Stimulated activated CD4-positive, alpha-beta T cell treated with anti-CD3 and anti-CD28 coated beads, Interleukin-15, amount 100 ng/mL, for 24 hours (primary cell): Measurements from ENCODE around the gene FOXS1.

Source experiments
- DNase-seq: peaks from one replicate; pipeline ENCODE4 v3.0.0-alpha.2; 2020

The FOXS1 gene

DNA sequence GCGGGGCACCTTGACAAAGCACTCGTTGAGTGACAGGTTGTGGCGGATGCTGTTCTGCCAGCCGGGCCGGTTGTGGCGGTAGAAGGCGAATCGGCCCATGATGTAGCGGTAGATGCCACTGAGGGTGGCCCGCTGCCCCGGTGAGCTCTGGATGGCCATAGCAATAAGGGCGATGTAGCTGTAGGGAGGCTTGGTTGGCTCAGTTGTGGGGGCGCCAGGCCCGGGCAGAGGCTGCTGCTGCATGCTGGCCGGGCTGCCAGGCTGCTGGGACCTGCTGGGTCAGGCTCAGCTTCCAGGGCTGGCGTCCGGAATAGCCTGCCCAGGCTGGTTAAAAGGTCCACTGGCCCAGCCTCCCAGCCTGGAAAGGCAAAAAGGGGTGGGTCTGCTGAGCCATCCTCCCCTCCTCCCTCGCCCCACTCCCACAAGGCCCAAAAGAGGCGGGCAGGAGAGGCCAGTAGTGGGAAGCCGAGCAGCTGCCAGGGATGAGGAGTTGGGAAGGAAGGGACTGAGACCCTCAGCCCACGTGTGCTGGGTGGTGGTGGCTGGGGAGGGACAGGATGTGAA is at the start of gene FOXS1:
Gene FOXS1 (minus strand): TSS at position 305 of the 564 bp plus-strand sequence. CDS start 62 bp downstream, at position 243.
- no peak for DNase-seq

- no peak for DNase-seq
Measured at GRCh38 chr20:31890646-31891045, 45.2 kb upstream of the FOXS1 start.

GRCh38 chr20:31883829-31884228 is 38.4 kb upstream of the FOXS1 start:
- DNase-seq: no peak

- DNase-seq: no peak
Measured at GRCh38 chr20:31881945-31882344, 36.5 kb upstream of the FOXS1 start.

DNA sequence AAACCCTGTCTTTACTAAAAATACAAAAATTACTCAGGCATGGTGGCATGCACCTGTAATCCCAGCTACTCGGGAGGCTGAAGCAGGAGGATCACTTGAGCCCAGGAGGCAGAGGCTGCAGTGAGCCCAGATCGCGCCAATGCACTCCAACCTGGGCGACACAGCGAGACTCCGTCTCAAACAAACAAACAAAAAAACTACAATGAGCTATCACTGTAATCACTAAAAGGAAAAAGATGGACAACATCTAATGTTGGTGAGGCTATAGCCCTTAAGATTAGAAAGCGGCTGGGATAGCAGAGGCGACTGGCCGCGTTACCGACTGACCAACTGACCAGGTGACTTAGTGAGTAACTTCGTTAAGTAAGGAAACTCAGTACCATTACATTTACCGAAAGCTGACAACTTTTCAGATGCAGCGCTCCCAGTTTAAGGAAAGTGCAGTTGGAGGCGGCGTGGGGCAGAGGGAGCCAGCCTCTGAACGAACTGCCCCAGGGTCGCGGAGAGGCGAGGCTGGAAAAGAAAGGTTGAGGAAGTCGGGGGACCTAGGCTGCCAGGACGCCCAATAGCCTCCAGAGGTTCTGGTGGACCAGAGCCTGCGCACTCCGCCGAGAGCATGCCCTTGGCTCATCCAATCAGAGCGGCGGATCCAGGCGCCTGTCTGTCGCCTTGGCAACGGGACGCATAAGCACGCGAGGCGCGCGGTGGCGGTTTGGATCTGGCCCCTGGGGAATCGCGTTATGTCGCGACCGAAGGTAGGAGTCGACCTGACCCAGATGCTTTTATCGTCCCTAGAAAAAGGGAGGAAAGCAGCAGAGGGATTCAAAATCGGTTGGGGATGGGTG is 34.0 kb upstream of the FOXS1 start:
- peak; percentile 93 for DNase-seq

GRCh38 chr20:31877684-31878083 is 32.3 kb upstream of the FOXS1 start:
- DNase-seq: no peak

DNA sequence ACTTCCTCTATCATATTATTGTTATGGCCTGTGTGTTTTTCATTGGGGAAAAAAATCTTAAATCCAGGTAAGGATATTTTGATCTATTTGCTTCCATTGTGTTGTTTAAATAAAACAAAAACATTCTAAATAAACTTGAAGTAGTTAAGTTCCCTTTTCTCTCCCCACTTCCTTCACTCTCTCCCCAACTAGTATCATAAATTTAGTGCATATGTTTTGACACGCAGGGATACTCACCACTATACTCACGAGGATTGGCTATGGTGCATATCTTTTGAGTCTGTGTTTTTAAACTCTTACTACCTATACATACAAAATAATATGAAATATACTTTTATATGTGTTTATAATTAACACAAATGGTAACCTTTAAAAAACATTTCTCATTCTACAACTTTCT is 30.3 kb upstream of the FOXS1 start:
- no peak for DNase-seq

GRCh38 chr20:31872406-31872805 is 27.0 kb upstream of the FOXS1 start:
- no peak for DNase-seq

DNA sequence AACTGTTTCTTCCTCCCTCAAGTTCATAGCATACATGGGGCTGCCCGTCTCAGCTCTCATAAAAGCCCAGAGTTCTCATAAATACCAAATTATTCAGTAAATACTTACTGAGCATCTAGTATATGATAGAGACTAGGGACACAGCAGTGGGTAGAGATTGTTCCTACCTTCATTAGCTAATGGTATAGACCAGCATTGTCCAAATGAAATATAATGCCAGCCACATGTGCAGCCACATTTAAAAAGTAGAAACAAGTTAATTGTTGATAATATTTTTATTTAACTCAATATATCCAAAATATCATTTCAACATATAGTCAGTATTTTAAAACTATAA is 26.2 kb upstream of the FOXS1 start:
- no peak for DNase-seq

DNA sequence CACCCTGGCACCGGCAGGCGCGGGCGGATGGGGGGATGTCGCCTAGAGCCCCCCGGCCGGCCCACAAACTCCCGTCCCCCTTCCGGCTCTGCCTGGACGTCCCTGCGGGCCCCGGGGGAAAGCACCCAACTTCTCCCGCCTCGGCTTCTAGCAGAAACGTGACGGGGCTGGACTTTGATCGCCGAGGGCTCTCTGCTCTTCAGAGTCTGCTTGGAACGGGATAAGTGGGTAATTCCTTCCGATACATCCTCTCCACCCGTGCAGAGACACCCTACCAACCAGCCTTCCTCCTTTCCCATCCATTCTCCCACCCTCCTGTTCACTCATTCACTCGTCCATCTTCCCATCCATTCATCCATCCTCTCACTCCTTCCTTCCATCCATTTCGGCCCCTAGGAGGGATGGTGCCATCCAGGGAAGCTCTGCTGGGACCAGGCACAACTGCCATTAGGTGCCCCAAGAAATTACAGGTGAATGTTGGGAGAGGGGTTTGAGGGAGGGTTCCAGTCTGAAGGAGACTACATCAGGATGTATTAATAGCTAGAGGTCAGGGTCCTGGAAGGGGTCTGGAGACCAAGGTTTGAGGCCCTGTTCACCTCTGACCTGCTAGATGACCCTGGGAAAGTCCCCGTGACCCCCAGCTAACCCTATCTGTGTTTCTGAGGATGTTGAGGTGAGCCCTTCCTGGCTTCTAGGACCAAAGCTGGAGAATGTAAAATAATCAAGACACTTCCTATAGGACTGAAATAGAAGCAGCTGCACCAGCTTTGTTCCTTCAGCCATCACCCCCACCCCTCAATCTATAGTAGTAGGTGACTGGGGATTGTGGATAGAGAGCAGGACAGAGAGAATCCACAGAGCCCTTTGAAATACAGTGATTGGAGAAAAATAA is 25.6 kb upstream of the FOXS1 start:
- no peak for DNase-seq

DNA sequence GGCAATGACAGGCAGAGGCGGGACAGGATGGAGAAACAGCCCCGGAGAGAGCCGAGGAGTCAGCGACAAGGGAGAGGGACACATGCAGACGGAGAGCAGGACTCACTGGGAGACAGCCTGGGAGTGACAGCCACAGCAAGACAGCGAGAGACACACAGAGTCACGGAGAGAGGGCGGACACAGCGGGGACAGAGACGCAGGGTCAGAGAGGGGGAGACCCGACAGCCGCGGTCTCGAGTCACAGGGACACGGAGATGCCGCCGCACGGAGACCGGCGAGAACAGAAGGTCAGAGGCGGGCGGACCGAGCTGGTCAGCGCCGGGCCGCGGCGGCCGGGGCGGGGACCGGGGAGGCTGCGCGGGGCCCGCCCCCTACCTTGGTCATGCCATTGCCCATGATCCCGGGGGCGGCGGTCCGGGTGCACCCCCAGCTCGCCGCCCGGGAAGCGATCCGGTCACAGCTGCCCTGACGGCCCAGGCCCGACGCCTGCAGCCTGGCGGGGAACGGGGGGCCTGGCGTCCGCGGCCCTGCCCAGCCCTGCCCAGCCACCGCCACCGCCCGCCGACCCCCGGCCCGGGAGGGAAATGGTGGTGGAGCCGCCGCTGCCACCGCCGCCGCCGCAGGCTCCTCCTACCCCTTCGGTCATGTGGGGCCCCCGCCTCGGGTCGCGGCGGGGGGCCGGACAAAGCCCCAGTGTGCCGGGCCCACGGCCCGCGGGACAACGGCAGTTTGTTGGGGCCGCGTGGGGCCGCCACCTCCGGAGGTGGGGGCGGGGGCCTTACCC is 24.7 kb upstream of the FOXS1 start, which contains the start of the genes DUSP15 and TTLL9:
Gene DUSP15 (minus strand): TSS at position 586 of the 784 bp plus-strand sequence. CDS start 190 bp downstream, at position 396.
Gene TTLL9 (plus strand): TSS at position 693 of the 784 bp plus-strand sequence. CDS start 493 bp downstream, outside the sequence.
- DNase-seq: peak; percentile 20

- no peak for DNase-seq
Measured at GRCh38 chr20:31869673-31869941, 24.2 kb upstream of the FOXS1 start.

DNA sequence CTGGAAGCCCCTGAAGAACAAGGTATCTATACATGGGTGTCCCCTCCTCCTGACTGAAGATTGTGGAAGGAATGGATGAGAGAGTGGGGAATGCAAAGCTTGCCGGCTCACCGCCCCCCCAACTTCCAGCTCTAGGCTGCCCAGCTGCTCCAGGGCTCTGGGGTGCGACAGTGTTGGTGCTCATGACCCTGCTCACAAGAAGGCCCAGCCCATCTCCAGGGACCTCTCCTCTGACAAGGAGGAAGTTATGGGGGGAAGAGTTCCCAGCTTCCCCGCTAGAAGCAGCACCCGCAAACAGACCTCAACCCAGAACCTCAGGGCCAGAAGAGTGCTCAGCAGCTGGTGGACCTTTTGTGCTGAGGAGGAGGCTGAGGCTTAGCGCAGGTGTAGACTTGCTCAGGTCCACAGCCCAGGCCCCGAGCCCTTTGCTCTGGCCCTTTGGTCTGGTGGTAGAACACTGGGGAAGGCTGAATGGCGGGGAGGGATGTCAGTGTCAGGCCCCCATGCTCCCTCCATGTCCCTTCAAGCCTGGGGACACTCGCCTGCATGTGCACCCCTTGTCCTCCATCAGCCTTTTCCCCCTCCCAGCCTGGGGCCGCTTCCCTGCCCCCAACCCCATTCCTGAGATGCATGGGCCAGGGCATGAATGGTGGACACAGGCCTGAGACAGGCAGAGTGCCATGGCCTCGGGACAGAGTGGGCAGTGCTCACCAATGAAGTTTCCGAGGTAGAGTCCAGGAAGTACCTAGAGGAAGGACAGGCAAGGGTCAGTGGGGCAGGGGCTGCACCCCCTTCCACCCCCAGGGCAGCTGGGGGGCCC is 23.7 kb upstream of the FOXS1 start:
- DNase-seq: no peak

- no peak for DNase-seq
Measured at GRCh38 chr20:31866221-31866620, 20.8 kb upstream of the FOXS1 start.

DNA sequence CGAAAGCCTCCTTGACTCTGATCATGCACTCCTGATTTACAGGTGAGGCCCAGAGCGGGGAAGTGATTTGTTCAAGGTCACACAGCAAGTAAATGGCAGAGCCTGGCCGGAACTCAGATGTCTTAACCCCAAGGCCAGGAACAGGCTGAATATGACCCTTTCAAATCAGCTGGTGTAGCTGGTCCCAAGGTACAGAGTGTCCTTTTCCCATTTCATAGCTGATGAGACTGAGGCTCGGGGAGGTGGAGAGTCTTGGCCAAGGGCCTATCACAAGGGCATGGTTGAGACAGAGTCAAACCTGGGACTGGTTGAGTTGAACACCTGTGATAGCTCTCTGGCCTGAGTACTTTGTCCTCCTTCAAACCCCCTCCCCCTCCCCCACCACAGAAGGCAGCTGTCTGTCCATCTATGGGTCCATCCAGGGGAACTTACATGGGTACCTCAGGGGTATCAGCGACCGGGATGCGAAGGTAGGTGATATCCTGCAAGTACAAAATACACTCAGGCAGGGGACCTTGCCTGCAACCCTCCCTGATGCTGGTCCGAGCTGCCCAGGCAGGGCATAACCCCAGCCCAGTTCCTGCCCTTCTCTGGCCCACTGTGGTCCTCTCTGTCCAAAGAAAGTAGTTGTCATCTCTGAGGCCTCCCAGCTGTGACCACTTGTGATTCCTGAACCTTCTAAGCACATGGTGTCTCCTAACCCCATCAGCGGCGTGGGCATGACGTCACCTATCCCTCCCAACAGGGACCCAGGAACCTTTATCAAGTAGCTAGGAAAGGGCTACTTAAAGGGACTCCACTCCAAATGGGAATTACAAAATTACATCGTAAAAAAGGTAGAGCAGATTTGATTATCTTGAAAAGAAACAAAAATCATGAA is 19.4 kb upstream of the FOXS1 start:
- DNase-seq: no peak

DNA sequence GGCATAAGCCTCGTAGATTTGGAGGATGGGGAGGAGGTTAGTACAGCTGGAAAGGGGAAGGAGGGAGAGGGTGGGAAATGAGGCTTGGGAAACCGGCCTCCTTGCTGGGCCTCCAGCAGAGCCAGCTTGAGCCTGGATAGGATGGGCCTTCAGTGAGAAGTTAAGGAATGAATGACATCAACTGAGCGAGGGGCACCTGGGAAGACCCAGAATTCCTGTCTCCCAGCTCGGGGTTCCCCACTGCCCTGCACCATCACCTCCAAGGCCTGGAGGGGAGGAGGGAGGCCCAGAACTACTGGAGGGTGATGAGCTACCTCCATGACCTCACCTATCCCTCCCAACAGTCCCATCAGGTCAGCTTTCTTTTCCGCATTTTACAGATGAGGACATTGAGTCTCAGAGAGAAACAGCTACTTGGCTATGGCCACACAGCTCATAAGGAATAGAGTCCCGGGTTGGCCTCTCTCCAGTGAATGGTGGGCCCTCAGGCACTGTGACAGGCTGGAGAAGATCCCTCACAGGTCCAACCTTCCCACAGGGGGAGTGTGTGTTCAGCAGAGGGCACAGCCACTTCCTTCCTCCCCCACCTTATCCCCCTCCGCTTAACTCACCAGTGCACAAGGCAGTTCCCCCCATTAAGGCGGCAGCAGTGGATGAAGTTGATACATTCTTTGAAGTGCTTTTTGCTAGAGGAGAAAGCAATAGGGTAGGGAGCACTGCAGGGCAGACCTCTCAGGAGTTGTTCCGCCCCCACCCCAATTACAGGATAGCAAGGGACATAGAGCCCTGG is 18.1 kb upstream of the FOXS1 start:
- no peak for DNase-seq

DNA sequence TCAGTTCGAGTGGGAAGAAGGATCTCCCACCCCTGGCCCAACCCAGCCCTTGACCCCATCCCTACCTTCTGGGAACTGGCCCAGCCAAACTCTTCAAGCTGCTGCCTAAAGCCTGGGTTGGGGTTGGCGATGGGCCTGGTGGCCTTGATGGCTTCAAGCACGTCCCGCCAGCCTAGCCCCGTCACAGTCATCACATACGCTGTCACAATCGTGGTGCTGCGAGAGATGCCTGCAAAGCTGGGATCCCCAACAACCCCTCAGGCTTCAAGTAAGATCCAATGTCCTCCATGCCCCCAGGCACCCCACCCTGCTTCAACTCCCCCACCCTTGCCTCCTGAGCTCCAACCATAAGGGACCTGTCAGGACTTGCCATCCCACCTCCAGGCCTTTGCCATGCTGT is 17.1 kb upstream of the FOXS1 start:
- no peak for DNase-seq

DNA sequence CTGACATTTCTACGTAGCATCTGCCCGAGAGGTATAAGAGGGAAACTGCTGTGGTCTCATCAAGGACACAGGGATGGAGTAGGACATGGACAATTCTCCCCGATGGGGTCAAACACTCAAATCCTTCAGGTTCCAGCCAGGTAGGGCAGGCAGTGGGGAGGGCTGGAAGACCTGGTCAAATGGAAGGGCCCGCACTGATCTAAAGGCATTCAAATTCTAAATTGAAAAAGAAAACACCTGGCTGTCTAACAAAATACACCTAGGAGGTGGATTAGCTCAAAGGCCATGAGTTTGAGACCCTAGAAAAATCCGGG is 16.7 kb upstream of the FOXS1 start:
- DNase-seq: no peak

DNA sequence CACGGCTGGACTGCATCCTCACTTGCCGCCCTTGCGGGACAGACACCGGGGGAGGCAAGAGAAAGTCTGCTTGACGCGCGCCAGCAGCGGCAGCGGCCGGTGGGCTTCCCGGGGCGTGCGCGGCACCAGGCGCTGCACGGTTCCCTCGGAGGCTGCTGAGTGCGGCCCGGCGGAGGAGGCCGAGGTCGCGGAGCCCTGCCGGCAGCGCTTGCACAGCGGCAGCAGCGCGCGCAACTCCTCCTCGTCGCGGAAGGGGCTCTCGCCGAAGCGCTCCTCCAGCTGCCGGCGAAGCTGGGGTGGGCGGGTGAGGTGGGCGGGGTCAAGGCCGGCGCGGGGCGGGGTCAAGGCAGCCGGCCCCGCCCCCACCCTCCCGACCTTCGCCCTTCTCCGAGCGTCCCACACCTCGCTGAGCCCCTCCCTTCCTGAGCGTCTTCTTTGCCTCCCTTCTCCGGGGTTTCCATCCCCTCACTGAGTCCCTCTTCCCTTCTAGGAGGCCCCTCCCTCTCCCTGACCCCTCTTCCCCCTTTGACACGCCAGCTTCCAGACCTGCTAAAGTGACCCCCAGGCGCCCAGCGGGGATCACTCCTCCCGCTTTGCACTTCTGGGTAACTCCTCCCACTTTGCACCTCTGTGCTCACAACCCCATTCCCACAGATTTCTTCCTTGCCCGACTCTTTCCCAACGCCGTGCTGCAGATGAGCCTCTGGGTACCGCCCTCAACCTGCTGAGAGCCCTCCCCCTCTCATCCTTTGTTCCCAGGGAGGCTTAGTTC is 16.2 kb upstream of the FOXS1 start:
- DNase-seq: peak; percentile 78

DNA sequence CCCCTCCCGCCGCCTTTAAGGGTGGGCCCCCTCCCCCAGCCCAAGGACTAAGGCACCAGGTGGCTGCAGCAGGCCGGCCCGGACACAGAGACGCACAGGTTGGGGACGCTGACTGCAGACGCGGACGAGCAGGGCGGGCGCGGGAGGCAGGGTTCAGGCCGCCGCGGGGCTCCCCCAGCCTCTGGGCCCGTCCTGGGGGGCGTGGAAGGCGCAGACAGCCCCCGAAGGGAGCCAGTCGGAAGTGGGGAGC is 15.7 kb upstream of the FOXS1 start:
- no peak for DNase-seq
